GM18526 (cell line): ENCODE measurements around the gene NADK2.

Experiments used
- POLR2A ChIP-seq: IDR thresholded peaks from 3 replicates; pipeline ENCODE4 v1.6.1; 2011; ENCODE audit not compliant: insufficient read length; ENCODE audit errors: extremely low read depth

Gene NADK2

GRCh38 chr5:36236801-36237200 is 4.9 kb downstream of the NADK2 start:
- TF ChIP-seq POLR2A: no peak

GRCh38 chr5:36232533-36232932 is 9.2 kb downstream of the NADK2 start:
- TF ChIP-seq POLR2A: no peak

GRCh38 chr5:36230151-36230790 is 11.5 kb downstream of the NADK2 start:
- TF ChIP-seq POLR2A: no peak

- no peak for TF ChIP-seq POLR2A
These were observed 13.2 kb downstream of the NADK2 start for GRCh38 chr5:36228505-36228904.

GRCh38 chr5:36227046-36227445 is 14.7 kb downstream of the NADK2 start:
- no peak for TF ChIP-seq POLR2A

GRCh38 chr5:36222620-36223019 is 19.1 kb downstream of the NADK2 start:
- TF ChIP-seq POLR2A: no peak

GRCh38 chr5:36217988-36218387 is 23.7 kb downstream of the NADK2 start:
- TF ChIP-seq POLR2A: no peak

GRCh38 chr5:36217567-36217966 is 24.2 kb downstream of the NADK2 start:
- no peak for TF ChIP-seq POLR2A

GRCh38 chr5:36215910-36216309 is 25.8 kb downstream of the NADK2 start:
- no peak for TF ChIP-seq POLR2A

GRCh38 chr5:36214436-36214835 is 27.3 kb downstream of the NADK2 start:
- TF ChIP-seq POLR2A: no peak

- TF ChIP-seq POLR2A: no peak
These were observed 32.1 kb downstream of the NADK2 start for GRCh38 chr5:36209664-36210063.

- no peak for TF ChIP-seq POLR2A
These were observed 32.9 kb downstream of the NADK2 start for GRCh38 chr5:36208786-36209185.

- TF ChIP-seq POLR2A: no peak
These were observed 34.8 kb downstream of the NADK2 start for GRCh38 chr5:36206913-36207312.

- no peak for TF ChIP-seq POLR2A
These were observed 36.4 kb downstream of the NADK2 start for GRCh38 chr5:36205329-36205728.

GRCh38 chr5:36202521-36202961 is 39.2 kb downstream of the NADK2 start:
- TF ChIP-seq POLR2A: no peak

GRCh38 chr5:36200513-36200912 is 41.2 kb downstream of the NADK2 start:
- TF ChIP-seq POLR2A: no peak

- no peak for TF ChIP-seq POLR2A
These were observed 42.1 kb downstream of the NADK2 start for GRCh38 chr5:36199620-36200019.
